HuH-7 (cell line): ENCODE measurements around the gene TTC6.

ENCODE experiments used
- DNase-seq: peaks from one replicate; pipeline ENCODE4 v3.0.0; 2011; ENCODE audit warnings: low spot score

The TTC6 gene

GRCh38 chr14:37585101-37585511 is 10.3 kb upstream of the TTC6 start:
- DNase-seq, result no peak

- DNase-seq, result no peak
These were observed 9.2 kb upstream of the TTC6 start for GRCh38 chr14:37585971-37586796.

- no peak for DNase-seq
These were observed 8.7 kb upstream of the TTC6 start for GRCh38 chr14:37586797-37587130.

DNA sequence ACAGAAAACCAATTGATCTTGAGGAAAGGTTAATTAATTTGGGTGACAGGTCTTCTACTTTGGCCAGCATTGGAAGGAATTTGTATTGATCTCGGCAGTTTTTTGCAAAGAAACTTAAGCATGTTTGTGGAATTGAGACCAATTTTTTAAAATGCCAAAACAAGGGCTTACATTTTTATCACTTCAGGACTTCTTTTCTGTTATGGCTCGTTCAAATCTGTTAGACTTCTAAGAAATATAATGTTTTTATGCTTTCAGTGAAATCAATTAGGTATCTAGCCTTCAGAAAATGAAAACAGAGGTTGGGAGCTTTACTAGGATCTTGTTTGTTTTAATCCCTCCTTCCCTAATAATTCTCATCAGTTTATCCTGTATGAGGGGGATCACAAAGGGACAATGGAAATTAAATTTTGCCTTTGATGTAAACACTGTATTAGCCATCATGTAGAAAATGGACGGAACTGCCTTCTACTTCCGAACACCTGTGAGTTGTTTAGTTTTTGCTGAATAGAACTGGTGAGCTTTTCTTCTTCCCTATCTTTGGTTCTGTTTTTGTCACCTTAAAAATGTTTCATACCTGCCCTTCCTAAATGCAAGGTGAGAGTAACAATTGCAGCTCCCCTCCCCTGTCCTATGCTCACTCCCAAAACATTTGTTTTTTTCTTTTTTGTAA is 8.2 kb upstream of the TTC6 start:
- DNase-seq, result no peak

DNA sequence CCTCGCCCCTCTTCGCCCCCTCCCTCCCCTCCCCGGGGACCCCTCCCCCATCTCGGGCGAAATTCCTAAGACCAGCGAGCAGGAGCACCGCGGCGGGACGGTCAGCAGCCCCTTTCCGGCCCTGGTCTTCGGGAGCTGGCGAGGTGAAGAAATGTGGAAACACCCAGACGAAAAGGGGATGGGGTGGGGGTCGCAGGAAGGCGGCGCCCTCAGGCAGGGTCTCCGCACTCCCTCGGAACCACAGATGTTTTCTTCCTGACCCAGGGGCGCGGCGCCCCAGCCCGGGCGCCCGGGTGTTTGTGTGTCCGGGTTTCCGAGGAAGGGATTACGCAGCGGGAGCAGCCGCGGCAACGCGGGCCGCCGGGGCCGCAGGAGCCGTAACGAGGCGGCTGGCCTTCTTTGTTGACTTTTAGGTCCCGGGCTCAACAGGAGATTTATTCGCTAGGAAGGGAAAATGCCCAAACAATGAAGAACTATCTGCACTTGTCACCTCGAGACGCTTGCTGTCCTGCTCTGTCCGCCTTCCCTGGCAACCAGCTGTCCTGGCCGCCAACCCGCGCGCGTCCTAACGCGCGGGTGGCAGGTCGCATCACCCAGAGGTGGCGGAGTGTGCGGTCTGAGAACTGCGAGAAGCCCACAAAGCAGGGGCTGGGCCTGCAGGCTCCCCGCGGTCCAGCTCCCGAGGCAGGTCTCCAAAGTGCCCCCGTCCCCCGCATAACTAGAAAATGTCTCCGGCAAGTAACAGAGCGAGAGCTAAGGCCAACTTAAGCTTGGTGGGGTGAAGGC is 7.4 kb upstream of the TTC6 start:
- no peak for DNase-seq

DNA sequence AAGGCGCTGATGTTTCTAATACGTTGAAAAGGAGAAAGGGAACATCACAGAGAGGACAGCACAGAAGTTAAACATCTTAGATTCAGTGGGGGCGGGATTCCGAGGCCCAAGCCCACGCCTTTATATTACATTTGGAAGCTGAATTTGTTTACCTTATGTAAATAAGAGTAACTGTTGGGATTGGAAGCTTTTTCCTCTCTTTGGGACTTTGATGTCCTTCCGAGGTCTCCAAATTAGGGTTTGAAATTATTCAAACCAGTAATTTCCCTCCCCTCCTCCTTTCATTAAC is 6.8 kb upstream of the TTC6 start:
- DNase-seq, result no peak

- no peak for DNase-seq
These were observed 6.3 kb upstream of the TTC6 start for GRCh38 chr14:37588956-37589714.

DNA sequence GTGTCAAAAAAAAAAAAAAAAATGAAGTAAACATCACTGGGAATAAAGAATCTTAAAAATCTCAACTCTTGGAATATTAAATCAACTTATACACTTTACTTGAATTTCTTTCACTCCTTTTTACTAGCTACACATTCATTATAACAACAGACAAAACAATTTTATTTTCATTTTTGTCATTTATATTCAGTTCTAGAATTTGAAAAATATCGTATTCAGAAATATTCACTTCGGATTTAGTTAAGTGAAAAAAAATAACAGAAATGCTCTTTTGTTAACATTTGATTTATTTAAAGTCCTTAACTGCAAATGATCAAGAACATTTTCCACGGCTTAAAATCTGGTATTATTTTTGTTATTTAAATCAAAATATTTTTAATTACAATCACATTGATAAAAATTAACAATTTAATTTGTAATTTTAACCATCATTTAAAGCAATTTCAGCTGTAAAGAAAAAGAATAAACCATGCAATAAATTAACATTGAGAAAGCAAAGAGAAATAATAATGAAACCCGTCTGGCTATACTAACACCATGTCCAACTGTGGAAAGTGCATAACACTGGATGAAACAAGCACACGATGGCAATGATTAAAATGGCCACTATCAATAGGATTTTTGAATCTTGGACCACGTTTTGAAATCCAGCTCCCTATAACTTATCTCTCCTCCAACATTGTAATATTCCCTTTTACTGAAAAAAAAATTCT is 5.6 kb upstream of the TTC6 start:
- DNase-seq, result no peak

GRCh38 chr14:37590428-37591139 is 4.8 kb upstream of the TTC6 start:
- no peak for DNase-seq

GRCh38 chr14:37591311-37591940 is 4.0 kb upstream of the TTC6 start:
- DNase-seq, result peak; percentile 62

DNA sequence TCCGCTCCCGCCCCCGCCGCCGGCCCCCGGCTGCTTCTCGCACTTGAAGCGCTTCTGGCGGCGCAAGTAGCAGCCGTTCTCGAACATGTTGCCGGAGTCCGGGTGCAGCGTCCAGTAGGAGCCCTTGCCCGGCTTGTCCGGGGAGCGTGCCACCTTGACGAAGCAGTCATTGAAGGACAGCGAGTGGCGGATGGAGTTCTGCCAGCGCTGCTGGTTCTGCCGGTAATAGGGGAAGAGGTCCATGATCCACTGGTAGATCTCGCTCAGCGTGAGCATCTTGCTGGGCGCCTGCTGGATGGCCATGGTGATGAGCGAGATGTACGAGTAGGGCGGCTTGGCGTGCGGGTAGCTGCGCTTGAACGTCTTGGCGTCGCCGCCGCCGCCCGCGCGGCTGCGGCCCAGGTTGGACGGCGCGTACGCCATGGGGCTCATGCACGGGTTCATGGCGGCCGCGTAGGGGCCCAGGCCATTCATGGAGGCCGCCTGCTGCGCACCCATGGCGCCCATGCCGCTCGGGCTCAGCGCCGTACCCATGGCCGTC is 3.4 kb upstream of the TTC6 start:
- no peak for DNase-seq

DNA sequence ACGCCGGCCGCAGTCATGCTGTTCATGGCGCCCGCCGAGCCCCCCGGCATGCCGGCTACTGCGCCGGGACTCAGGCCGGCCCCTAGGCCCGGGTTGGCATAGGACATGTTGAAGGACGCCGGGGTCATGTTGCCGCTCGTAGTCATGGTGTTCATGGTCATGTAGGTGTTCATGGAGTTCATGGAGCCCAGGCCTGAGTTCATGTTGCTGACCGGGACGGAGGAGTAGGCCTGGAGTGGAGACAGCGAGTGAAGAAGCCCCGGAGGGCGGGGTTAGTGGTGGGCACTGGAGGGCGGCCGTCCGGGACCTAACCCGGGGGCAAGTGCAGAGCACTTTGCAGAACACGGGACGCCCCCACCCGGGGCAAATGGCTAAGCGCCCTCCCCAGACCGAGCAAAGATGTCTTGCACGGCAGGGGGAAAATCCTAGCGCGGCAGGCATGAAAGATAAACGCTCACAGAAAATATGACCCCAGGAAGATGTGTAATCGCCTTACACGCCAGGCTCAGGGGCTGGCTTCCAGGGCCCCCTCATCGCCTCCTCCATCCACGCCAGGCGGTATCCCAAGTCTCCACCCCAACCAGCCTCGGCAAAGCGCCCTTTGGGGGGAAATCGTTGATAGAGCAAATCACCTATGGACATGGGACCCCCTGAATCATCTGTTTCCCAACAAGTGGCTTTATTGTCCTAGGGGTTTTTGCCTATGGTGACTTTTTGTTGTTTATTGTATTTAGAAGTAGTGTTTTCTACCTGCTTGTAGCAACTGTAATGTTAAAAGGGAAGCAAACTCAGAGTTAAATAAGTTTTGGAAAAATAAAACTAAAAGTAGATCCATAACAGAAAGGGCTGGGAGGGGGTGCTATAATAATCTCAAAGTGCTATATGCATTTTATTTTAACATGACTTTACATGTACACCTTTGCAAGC is 2.7 kb upstream of the TTC6 start:
- DNase-seq, result peak; percentile 62

- DNase-seq, result no peak
These were observed 1.8 kb upstream of the TTC6 start for GRCh38 chr14:37593511-37594237.

DNA sequence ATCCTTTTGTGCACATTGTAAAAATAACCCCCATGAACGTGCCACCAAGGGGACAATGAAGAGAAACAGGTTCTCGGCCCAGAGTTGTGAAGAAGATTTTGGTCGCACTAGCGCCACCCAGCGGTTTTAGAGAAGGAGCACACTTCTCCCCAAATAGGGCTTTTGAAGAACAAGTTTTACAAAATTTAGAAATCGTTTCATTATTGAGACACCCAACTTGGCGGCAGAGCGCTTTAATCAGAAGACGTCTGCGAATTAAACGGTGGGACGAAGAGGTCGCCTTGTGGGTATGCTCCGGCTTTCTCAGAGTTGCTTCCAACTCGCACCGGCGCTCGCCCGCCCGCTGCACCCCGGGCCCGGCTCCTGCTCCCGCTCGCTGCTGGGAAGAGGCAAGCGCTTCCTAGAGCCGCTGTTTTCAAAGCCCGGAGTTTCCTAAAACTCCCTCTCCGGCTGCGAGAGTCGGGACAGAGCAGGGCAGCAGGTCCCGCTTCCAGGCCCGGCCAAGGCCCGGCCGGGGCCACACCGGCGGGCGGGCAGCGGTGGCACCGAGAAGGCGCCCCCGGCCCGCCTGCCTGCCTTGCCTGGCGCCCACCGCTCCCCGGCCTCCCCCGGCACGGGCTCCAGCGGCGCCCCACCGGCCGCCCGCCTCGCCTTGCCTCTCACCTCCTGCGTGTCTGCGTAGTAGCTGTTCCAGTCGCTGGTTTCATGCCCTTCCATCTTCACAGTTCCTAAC is 1.0 kb upstream of the TTC6 start:
- DNase-seq, result peak; percentile 67

DNA sequence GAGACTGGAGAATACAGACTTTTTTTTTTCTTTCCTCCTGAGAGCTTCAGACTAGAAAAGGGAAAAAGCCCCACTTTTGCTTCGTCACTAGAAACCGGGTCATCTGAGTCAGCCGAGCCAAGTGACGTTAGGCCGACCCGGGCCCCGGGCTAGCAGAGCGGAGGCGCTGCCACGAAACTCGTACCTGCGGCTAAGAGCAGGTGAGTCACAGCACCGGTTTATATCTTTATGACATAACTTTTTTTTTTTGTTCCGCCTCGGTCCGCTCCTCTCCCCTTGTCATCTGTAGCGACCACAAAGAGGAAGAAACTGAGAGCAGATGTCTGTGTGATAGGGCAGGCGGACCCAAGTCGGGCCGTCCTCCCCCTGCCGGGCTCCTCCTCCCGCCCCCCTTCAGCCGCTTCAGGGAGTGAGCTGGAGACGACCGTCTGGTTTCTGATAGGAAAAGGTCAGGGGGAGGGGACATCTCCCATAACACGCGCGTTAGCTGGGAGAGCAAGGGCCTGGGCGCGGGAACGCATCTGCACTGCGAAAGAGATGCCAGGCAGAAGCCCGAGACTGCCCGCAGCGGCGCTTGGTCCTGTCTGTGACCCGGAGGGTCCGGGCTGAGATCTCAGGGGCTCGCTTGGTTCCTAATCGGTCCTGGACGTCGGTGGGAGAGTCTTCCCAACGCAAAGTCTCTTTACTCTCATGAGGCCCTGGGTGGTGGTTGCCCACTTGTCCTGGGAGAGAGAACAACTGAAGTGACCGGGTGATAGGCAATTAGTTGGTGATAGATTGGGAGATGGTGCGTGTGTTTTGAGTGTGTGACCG is 586 bp downstream of the TTC6 start:
- peak; percentile 91 for DNase-seq

GRCh38 chr14:37596790-37597472 is 1.5 kb downstream of the TTC6 start:
- no peak for DNase-seq
